Activated CD8-positive, alpha-beta memory T cell treated with anti-CD3 and anti-CD28 coated beads, Interleukin-2, amount 10 ng/mL, durations not matched to agents 7 days and 5 days (primary cell): ENCODE data around the gene CPT1C. TPM values are rescaled to one million over a fixed set of nuclear protein-coding genes. Genes with fewer than 3 reads are reported as not detected.

Experiments used
- ATAC-seq: fragments of 150-1000 bp; cut with Tn5 transposase; one replicate; pipeline ENCODE4 v1.10.0; 2021; ENCODE audit warnings: moderate library complexity
- CTCF ChIA-PET: fragments of 350-600 bp; sonication (Branson Sonifier 250); formaldehyde crosslinking; loops from one replicate; lab custom pipeline; 2021; ENCODE audit warnings: antibody characterized with exemption; lab: Charles Lee
- DNase-seq: peaks from one replicate; pipeline ENCODE4 v3.0.0-alpha.2; 2020
- H3K27ac Mint-ChIP-seq: one replicate; pipeline ENCODE4 v1.8.0; 2021; ENCODE audit warnings: mild to moderate bottlenecking, mixed read lengths
- H3K27me3 Mint-ChIP-seq: one replicate; pipeline ENCODE4 v1.8.0; 2021; ENCODE audit warnings: mixed read lengths
- H3K36me3 Mint-ChIP-seq: one replicate; pipeline ENCODE4 v1.8.0; 2021; ENCODE audit warnings: mild to moderate bottlenecking, mixed read lengths
- H3K4me1 Mint-ChIP-seq: one replicate; pipeline ENCODE4 v1.8.0; 2021; ENCODE audit warnings: mixed read lengths
- H3K4me3 Mint-ChIP-seq: one replicate; pipeline ENCODE4 v1.8.0; 2021; ENCODE audit warnings: mild to moderate bottlenecking, moderate library complexity, mixed read lengths
- H3K9me3 Mint-ChIP-seq: one replicate; pipeline ENCODE4 v1.8.0; 2022; ENCODE audit warnings: low read depth, mixed read lengths
- total RNA-seq, 2 experiments: library from RNA; stranded (reverse); gene quantifications; one replicate each; pipeline ENCODE4 v1.2.3, GENCODE V29; 2021

CPT1C gene
- total RNA-seq, 2 experiments from 2014 or later = 1.6 TPM

DNA sequence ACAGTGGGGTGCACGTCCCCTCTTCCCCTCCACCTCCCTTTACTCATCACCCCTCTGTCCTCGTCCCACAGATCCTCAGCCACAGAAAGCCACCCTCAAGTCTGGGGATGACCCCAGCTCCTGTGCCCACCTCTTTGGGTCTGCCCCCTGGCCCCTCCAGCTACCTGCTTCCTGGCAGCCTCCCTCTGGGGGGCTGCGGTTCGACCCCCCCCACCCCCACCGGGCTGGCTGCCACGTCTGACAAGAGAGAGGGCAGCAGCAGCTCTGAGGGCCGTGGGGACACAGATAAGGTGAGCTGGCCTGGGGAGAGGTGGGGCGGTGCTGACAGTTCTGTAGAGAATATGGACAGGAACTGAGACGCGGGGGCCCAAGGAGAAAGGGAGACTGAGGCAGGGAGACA, 36.3 kb upstream of the CPT1C start:
- Mint-ChIP-seq H3K27me3 (no peaks in the 10 kb centered on the region), H3K4me1 (peaks cover 2% of the 10 kb centered on the region), H3K9me3 (no peaks in the 10 kb centered on the region), H3K4me3 (no peak overlapping the region), H3K27ac (no peak overlapping the region), H3K36me3 (peaks cover 28% of the 10 kb centered on the region)
- ATAC-seq = no peak
- CTCF ChIA-PET = no interaction called here
- DNase-seq = no peak

DNA sequence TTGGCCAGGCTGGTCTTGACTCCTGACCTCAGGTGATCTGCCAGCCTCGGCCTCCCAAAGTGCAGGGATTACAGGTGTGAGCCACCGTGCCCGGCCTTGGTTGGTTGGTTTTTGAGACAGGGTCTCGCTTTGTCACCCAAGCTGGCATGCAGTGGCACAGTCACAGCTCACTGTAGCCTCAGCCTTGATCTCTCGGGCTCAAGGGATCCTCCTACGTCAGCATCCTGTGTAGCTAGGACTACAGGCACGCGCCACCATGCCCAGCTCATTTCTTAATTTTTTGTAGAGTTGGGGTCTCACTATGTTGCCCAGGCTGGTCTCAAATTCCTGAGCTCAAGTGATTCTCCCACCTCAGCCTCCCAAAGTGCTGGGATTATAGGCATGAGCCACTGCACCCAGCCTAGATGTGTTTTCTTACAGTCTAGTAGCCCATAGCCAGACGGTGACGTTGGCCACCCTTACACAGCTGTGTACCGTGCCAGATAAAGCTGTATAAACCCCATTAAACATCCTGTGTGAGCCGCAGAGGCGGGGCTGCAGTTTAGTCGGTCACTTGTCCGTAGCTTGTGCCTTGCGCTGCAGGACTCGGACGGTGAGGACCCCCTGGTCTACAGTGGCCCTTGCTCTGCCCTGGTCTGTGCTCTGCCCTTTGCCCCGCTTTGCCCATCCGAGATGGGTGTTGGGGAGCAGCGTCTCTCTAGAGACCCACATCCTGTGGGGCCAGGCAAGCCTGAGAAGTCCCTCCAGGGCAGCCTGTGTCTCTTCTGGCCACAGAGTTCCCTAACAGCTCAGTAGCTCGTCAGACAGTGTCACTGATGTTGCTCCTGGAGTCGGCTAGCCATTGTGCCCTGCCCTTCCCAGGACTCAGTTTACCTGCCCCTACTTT, 35.1 kb upstream of the CPT1C start:
- CTCF ChIA-PET = interaction anchor here (1.1 to 1.6 kb wide), 3 partner anchors 13 to 25 kb away, joined by 3 to 6 read pairs (median 5); partner anchors contain the start of gene PRMT1
- no peak for ATAC-seq
- no peak for DNase-seq
- Mint-ChIP-seq H3K9me3 (no peaks in the 10 kb centered on the region), H3K36me3 (peaks cover 31% of the 10 kb centered on the region), H3K4me3 (no peak overlapping the region), H3K4me1 (peaks cover 2% of the 10 kb centered on the region), H3K27me3 (no peaks in the 10 kb centered on the region), H3K27ac (no peak overlapping the region)

DNA sequence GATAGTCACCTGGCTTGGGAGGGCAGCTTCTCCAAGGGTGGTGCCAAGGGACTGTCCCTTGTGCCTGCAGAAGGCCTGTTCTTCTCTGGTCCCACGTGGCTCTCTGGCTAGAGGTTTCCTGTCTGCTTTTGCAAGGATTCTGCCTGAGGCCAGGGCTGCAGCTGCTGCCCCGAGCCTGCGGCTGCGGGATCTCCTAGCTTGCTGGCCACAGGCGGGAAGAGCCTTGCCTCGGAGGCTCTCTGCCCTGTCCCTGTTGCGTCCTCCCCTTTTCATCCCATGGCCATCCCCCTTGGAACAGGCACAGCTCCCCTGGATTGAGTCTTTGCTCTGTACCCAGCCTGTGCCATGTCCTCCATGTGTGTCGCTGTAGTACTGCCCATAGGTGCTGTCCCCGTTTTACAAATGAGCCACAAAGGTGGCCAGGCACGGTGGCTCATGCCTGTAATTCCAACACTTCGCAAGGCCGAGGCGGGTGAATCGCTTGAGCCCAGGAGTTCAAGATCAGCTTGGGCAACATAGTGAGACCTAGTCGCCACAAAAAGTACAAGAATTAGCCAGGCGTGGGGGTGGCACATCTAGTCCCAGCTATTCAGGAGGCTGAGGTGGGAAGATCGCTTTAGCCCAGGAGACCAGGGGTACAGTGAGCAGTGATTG, 34.3 kb upstream of the CPT1C start:
- no peak for ATAC-seq
- H3K27me3 Mint-ChIP-seq = no peaks in the 10 kb centered on the region

DNA sequence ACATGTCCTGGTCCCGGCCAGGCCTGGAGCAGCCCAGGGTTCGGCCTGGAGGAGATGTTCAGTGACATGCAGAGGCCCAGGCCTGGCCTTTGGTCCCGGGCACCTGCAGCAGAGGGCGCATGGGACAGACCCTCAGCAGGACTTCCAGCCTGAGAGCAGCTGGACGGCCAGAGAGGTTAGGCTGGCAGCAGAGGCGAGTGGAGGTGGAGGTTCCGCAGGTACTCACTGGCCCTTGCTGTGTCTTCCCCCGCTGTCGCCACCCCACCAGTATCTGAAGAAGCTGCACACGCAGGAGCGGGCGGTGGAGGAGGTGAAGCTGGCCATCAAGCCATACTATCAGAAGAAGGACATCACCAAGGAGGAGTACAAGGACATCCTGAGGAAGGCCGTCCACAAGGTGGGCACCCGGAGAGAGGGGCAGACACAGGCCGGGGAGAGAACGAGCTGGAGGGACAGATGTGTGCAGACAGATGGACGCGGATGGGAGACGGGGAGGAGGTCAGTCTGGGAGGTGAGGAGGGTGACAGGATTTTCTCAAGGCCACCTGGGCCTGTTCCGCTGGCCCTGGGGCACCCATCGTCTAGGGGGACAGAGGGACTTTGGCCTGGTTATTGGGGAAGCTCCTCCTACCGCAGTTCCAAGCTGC, 33.3 kb upstream of the CPT1C start:
- peaks cover 5% of the 10 kb centered on the region for H3K4me1 Mint-ChIP-seq
- H3K36me3 Mint-ChIP-seq = peaks cover 33% of the 10 kb centered on the region
- no peak overlapping the region for H3K27ac Mint-ChIP-seq
- H3K27me3 Mint-ChIP-seq = no peaks in the 10 kb centered on the region
- CTCF ChIA-PET = interaction anchor here (1.7 kb wide), 1 partner anchor 88 kb away, joined by 4 read pairs; no protein-coding TSS in a partner anchor
- no peaks in the 10 kb centered on the region for H3K9me3 Mint-ChIP-seq
- DNase-seq (no peak), ATAC-seq (no peak)
- H3K4me3 Mint-ChIP-seq = no peak overlapping the region

More for the DNA sequence above, 34.3 kb upstream of the CPT1C start:
- DNase-seq = no peak
- Mint-ChIP-seq H3K27ac (no peak overlapping the region), H3K36me3 (peaks cover 32% of the 10 kb centered on the region), H3K4me3 (no peak overlapping the region), H3K4me1 (peaks cover 2% of the 10 kb centered on the region), H3K9me3 (no peaks in the 10 kb centered on the region)
- CTCF ChIA-PET = interaction anchor here (1.1 to 1.7 kb wide), 4 partner anchors 13 to 87 kb away, joined by 3 to 6 read pairs (median 4); partner anchors contain the start of gene PRMT1

DNA sequence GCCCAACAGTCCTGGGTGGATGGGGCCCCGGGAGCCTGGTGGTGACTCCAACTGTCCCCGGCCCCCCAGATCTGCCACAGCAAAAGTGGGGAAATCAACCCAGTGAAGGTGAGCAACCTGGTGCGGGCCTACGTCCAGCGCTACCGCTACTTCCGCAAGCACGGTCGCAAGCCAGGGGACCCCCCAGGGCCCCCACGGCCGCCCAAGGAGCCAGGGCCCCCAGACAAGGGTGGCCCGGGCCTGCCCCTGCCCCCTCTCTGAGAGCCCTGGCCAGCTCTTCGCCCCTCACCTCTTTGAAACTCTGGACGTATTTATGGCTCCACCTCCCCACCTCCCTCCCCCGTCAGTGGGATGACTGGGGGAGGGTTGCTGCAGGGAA, 32.8 kb upstream of the CPT1C start:
- no peak for DNase-seq
- Mint-ChIP-seq H3K4me1 (peaks cover 10% of the 10 kb centered on the region), H3K36me3 (peaks cover 35% of the 10 kb centered on the region), H3K27ac (no peak overlapping the region), H3K9me3 (no peaks in the 10 kb centered on the region), H3K27me3 (no peaks in the 10 kb centered on the region), H3K4me3 (no peak overlapping the region)
- CTCF ChIA-PET = interaction anchor here (1.7 kb wide), 1 partner anchor 88 kb away, joined by 4 read pairs; no protein-coding TSS in a partner anchor
- ATAC-seq = no peak

DNA sequence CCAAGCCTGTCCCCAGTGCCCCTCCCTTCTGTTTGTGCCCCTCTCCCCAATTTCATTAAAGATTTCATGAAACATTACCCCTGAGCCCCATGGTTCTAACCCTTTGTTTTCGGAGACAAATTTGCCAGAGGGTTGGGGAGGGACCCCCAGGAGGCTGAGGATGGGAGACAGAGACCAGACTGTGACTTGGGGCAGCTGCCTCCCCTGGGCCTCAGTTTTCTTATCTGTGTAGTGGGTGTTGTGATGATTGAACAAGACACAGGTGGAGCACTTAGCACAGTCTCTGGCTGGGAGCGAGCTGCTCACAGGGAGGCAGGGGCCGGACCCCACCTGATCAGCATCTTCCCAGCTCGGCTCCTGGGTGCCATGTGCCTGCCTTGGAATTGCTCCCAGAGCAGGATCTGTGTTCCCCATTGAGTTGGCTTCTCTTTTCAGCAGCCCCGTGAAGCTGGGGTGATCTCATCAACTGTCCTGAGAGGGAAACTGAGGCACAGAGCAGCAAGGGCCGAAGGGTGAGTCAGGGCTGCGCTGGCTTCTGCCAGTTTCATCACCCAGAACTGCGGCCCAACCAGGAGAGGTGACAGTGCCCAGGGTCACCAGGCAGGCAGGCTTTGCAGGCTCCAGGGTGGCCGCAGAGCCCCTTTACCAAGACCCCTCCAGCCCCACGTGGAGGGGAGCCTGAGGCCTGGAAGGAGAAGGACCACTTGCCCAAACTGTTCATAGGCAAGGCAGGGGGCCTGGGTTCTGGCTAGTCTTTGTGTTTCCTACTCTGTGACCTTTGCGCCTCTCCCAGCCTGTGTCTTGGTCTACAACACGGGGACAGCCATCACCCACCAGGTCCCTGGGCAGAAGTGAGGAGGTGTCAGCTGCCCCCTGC, 32.1 kb upstream of the CPT1C start:
- Mint-ChIP-seq H3K27me3 (no peaks in the 10 kb centered on the region), H3K9me3 (no peaks in the 10 kb centered on the region), H3K4me3 (no peak overlapping the region), H3K4me1 (peaks cover 17% of the 10 kb centered on the region), H3K36me3 (peaks cover 35% of the 10 kb centered on the region), H3K27ac (no peak overlapping the region)
- CTCF ChIA-PET = interaction anchor here (0.9 kb wide), 1 partner anchor 18 kb away, joined by 3 read pairs; the partner anchor contains the start of gene PRMT1
- ATAC-seq (no peak), DNase-seq (no peak)

DNA sequence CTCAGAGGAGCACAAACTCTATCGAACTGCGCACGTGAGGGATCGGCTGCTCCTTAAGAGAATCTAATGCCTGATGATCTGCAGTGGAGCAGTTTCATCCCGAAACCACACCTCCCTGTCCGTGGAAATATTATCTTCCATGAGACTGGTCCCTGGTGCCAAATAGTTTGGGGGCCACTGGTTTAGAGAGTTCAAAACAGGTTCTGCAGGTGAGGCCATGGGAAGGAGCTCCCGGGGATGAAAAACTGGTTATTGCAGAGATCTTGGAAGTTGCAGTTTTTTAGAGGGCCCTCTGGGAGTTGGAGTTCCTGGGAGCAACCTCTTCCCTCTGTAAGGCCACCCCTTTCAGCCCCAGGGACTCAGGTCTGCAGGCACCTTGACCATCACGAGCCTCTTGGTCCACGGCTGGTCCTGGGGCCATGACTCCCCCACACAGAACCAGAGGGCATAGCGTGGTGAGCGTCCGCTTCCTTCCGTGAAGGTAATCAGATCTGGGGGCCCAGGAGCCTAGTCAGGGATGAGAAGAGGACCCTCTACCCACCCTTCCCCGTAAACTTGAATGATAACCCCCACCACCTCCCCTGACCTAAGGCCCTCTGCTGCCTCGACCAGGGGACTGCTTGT, 30.5 kb upstream of the CPT1C start:
- CTCF ChIA-PET = interaction anchor here (1.2 kb wide), 1 partner anchor 158 kb away, joined by 3 read pairs; no protein-coding TSS in a partner anchor
- Mint-ChIP-seq H3K27me3 (no peaks in the 10 kb centered on the region), H3K4me1 (peaks cover 21% of the 10 kb centered on the region), H3K36me3 (peaks cover 29% of the 10 kb centered on the region), H3K4me3 (no peak overlapping the region), H3K27ac (no peak overlapping the region), H3K9me3 (no peaks in the 10 kb centered on the region)
- DNase-seq (no peak), ATAC-seq (no peak)

DNA sequence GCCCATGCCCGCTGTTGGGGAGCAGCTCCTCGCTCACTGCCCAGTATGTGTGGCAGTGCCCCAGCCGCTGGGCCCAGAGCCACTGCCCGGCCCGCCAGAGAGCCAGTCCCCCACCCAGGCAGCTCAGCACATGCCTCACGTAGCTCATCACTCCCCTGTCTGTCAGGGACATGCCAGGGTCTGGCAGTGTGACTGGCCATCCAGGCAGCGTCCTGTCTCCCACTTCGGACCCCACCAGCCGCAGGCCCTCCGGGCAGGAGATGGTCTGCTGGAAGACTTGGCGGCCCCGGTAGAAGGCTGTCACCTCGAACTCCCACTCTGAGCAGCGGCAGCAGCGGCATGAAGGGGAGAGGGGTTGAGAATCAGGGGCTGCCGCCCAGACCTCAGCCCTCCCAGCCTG, 28.9 kb upstream of the CPT1C start:
- H3K36me3 Mint-ChIP-seq = peaks cover 25% of the 10 kb centered on the region
- H3K4me3 Mint-ChIP-seq = no peak overlapping the region
- H3K27ac Mint-ChIP-seq = no peak overlapping the region
- CTCF ChIA-PET = interaction anchor here (1.1 to 2.7 kb wide), 2 partner anchors 10 to 19 kb away, joined by 3 to 11 read pairs; no protein-coding TSS in a partner anchor
- ATAC-seq (no peak), DNase-seq (no peak)
- H3K27me3 Mint-ChIP-seq = no peaks in the 10 kb centered on the region
- peaks cover 27% of the 10 kb centered on the region for H3K4me1 Mint-ChIP-seq
- H3K9me3 Mint-ChIP-seq = no peaks in the 10 kb centered on the region

DNA sequence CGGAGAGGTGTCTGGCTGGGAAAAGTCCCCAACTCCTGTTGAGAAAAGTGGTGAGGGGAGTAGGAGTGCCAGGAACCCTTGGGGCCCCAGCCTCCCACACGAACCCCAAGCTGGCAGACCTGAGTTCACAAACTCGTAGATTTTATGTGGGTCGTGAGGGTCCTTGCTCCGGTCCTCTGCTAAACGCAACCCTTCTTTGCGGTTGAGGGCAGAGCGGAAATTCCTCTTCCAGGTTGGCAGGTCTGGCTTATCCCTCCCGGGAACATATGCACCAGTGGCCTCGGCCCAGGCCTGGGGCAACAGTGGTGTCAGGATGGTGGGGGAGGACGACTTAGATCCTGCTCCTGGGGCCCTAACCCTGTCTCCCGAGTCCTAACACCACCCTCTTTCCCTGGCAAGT, 27.7 kb upstream of the CPT1C start:
- peaks cover 21% of the 10 kb centered on the region for H3K36me3 Mint-ChIP-seq
- H3K4me3 Mint-ChIP-seq = peak overlapping the region; percentile 97
- no peaks in the 10 kb centered on the region for H3K9me3 Mint-ChIP-seq
- peaks cover 34% of the 10 kb centered on the region for H3K4me1 Mint-ChIP-seq
- ATAC-seq (no peak), DNase-seq (no peak)
- H3K27ac Mint-ChIP-seq = peak overlapping the region; percentile 92
- CTCF ChIA-PET = interaction anchor here (1.5 to 6.6 kb wide), 4 partner anchors 9 to 20 kb away, joined by 4 to 64 read pairs (median 8); partner anchors contain the start of gene PRMT1
- H3K27me3 Mint-ChIP-seq = no peaks in the 10 kb centered on the region

DNA sequence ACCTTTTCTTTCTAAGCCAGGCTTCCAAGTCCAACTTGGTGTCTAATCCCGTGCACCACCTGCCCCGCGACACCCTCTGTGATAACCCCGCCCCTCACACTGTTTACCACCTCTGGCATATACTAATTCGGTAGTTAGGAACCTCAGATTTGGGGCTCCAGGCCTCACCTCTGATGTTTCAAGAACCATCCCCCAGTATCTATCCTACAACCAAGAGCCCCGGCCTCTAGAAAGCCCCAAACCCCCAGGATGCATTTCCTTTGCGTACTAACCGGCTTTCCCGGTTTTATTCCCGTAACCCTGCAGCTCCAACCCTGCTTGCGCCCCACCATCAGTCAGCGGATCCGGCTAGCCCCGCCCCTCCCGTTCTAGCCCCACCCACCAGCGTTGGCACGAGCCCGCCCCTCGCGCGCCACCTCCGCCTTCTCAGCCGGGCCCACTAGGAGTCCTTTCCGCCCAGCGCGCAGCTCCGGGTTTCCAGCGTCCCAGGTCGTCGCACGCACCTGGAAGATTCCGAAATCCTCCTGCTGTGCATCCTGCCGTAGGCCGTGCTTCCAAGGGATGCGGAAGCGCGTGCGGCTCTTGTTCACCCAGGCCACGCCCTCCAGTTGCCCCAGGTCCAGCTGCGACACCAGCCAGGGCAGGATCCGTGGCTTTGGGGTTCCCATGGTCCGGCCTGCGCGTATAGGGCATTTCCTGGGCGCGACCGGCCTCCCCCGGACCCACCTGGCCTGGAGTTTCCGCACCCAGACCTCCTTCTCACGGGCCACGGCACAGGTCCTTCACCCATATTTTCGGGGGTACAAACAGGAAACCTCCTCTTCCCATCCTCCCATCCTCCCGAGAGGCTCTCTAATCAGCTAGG, 26.5 kb upstream of the CPT1C start:
- ATAC-seq = peak; percentile 74
- H3K27ac Mint-ChIP-seq = peak overlapping the region; percentile 92
- peaks cover 34% of the 10 kb centered on the region for H3K4me1 Mint-ChIP-seq
- H3K36me3 Mint-ChIP-seq = peaks cover 16% of the 10 kb centered on the region
- CTCF ChIA-PET = interaction anchor here (0.6 to 6.6 kb wide), 12 partner anchors 8 to 1387 kb away, joined by 3 to 64 read pairs (median 4); partner anchors contain the start of genes PRMT1 and SCAF1
- H3K9me3 Mint-ChIP-seq = no peaks in the 10 kb centered on the region
- peak; percentile 94 for DNase-seq
- no peaks in the 10 kb centered on the region for H3K27me3 Mint-ChIP-seq
- H3K4me3 Mint-ChIP-seq = peak overlapping the region; percentile 97

DNA sequence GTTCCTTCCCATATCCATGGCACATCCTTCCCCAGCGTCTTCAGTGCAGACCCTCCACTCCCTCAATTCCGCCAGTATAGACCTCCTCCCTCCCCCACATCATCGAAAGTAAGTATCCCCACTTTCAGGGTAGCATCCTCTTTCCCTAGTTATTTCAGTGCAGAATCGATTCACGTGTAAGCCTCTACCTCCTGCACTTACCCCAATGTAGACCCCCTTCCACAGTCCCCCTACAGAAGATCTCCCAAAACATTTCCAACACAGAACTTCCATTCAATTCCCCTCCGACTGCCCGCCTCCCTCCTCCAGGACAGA, 25.9 kb upstream of the CPT1C start:
- no peak for DNase-seq
- peak overlapping the region; percentile 92 for H3K27ac Mint-ChIP-seq
- no peak for ATAC-seq
- peak overlapping the region; percentile 97 for H3K4me3 Mint-ChIP-seq
- H3K9me3 Mint-ChIP-seq = no peaks in the 10 kb centered on the region
- H3K4me1 Mint-ChIP-seq = peaks cover 34% of the 10 kb centered on the region
- CTCF ChIA-PET = interaction anchor here (1.0 to 6.6 kb wide), 8 partner anchors 7 to 116 kb away, joined by 3 to 64 read pairs (median 5); partner anchors contain the start of genes PRMT1 and SCAF1
- H3K27me3 Mint-ChIP-seq = no peaks in the 10 kb centered on the region
- H3K36me3 Mint-ChIP-seq = peaks cover 18% of the 10 kb centered on the region
